H9 (cell line): ENCODE measurements around the gene CLPSL2. TPM values are rescaled to one million over a fixed set of nuclear protein-coding genes. Genes with fewer than 3 reads are reported as not detected.

Experiments
- DNase-seq: peaks from one replicate; pipeline ENCODE4 v3.0.0-alpha.2; 2017
- H2AFZ ChIP-seq: one replicate; pipeline ENCODE4 v1.6.1; 2013; ENCODE audit warnings: mild to moderate bottlenecking, low read length, control low read depth, moderate library complexity
- H2AK5ac ChIP-seq: 2 replicates; pipeline ENCODE4 v1.6.1; 2013; ENCODE audit warnings: low read length, control low read depth, mixed read lengths; ENCODE audit not compliant: insufficient read length
- H2BK120ac ChIP-seq: one replicate; pipeline ENCODE4 v1.6.1; 2013; ENCODE audit warnings: low read depth, mild to moderate bottlenecking, low read length, control low read depth, inconsistent platforms; ENCODE audit not compliant: poor library complexity, severe bottlenecking
- H2BK12ac ChIP-seq: 2 replicates; pipeline ENCODE4 v1.6.1; 2013; ENCODE audit warnings: low read length, control low read depth, mixed read lengths, low read depth; ENCODE audit not compliant: insufficient read length
- H2BK15ac ChIP-seq: 2 replicates; pipeline ENCODE4 v1.6.1; 2013; ENCODE audit warnings: low read depth, low read length, control low read depth
- H2BK20ac ChIP-seq: one replicate; pipeline ENCODE4 v1.6.1; 2013; ENCODE audit warnings: low read depth, mild to moderate bottlenecking, low read length, control low read depth, inconsistent platforms; ENCODE audit not compliant: poor library complexity, severe bottlenecking
- H2BK5ac ChIP-seq: 2 replicates; pipeline ENCODE4 v1.6.1; 2013; ENCODE audit warnings: low read length, control low read depth, mixed read lengths; ENCODE audit not compliant: insufficient read length
- H3K14ac ChIP-seq: 2 replicates; pipeline ENCODE4 v1.6.1; 2013; ENCODE audit warnings: low read length, control low read depth; ENCODE audit not compliant: insufficient read depth
- H3K18ac ChIP-seq: 2 replicates; pipeline ENCODE4 v1.6.1; 2013; ENCODE audit warnings: low read depth, mild to moderate bottlenecking, mixed read lengths, low read length, control low read depth; ENCODE audit not compliant: insufficient read length
- H3K23ac ChIP-seq: 2 replicates; pipeline ENCODE4 v1.6.1; 2013; ENCODE audit warnings: low read length, control low read depth, mixed read lengths, low read depth; ENCODE audit not compliant: insufficient read length
- H3K23me2 ChIP-seq: 2 replicates; pipeline ENCODE4 v1.6.1; 2013; ENCODE audit warnings: low read depth, mild to moderate bottlenecking, mixed read lengths, low read length, control low read depth; ENCODE audit not compliant: insufficient read length, poor library complexity, severe bottlenecking
- H3K27ac ChIP-seq: 2 replicates; pipeline ENCODE4 v1.5.1; 2013; ENCODE audit warnings: low read length, control low read depth, mixed read lengths, low read depth; ENCODE audit not compliant: insufficient read length
- H3K27me3 ChIP-seq: 2 replicates; pipeline ENCODE4 v1.6.1; 2013; ENCODE audit warnings: low read length, control low read depth, inconsistent platforms; ENCODE audit not compliant: insufficient read depth
- H3K4ac ChIP-seq: 2 replicates; pipeline ENCODE4 v1.6.1; 2013; ENCODE audit warnings: low read depth, mild to moderate bottlenecking, control low read depth, inconsistent platforms, low read length, moderate library complexity
- H3K4me1 ChIP-seq: 2 replicates; pipeline ENCODE4 v1.6.1; 2013; ENCODE audit warnings: low read length, control low read depth, inconsistent platforms; ENCODE audit not compliant: insufficient read depth
- H3K4me2 ChIP-seq: 2 replicates; pipeline ENCODE4 v1.6.1; 2013; ENCODE audit warnings: low read length, control low read depth, mixed read lengths; ENCODE audit not compliant: insufficient read length, insufficient read depth
- H3K56ac ChIP-seq: 2 replicates; pipeline ENCODE4 v1.6.1; 2013; ENCODE audit warnings: low read depth, mild to moderate bottlenecking, mixed read lengths, low read length, control low read depth; ENCODE audit not compliant: insufficient read length
- H3K79me1 ChIP-seq: 2 replicates; pipeline ENCODE4 v1.6.1; 2013; ENCODE audit warnings: low read depth, mild to moderate bottlenecking, moderate library complexity, low read length, control low read depth, inconsistent platforms; ENCODE audit not compliant: insufficient read depth, poor library complexity, severe bottlenecking
- H3K79me2 ChIP-seq: 2 replicates; pipeline ENCODE4 v1.6.1; 2013; ENCODE audit warnings: low read length, control low read depth, inconsistent platforms; ENCODE audit not compliant: insufficient read depth
- H3K9ac ChIP-seq: 2 replicates; pipeline ENCODE4 v1.6.1; 2013; ENCODE audit warnings: low read length, control low read depth, mixed read lengths; ENCODE audit not compliant: insufficient read length; ENCODE audit errors: extremely low read depth
- H3K9me3 ChIP-seq: one replicate; pipeline ENCODE4 v1.6.1; 2013; ENCODE audit warnings: low read depth, low read length, inconsistent platforms; ENCODE audit not compliant: control insufficient read depth
- H3T11ph ChIP-seq: one replicate; pipeline ENCODE4 v1.6.1; 2013; ENCODE audit warnings: mild to moderate bottlenecking, low read length, control low read depth, inconsistent platforms
- H4K20me1 ChIP-seq: one replicate; pipeline ENCODE4 v1.6.1; 2013; ENCODE audit not compliant: control insufficient read depth, insufficient read length, insufficient read depth
- H4K5ac ChIP-seq: 2 replicates; pipeline ENCODE4 v1.6.1; 2013; ENCODE audit warnings: low read depth, mild to moderate bottlenecking, mixed read lengths, low read length, control low read depth; ENCODE audit not compliant: insufficient read length
- H4K8ac ChIP-seq: replicated peaks from 2 replicates; pipeline ENCODE4 v1.6.1; 2013; ENCODE audit warnings: low read length, control low read depth, mixed read lengths, low read depth; ENCODE audit not compliant: insufficient read length
- H4K91ac ChIP-seq: 2 replicates; pipeline ENCODE4 v1.6.1; 2013; ENCODE audit warnings: low read depth, mild to moderate bottlenecking, moderate library complexity, mixed read lengths, low read length, control low read depth; ENCODE audit not compliant: insufficient read length
- H3K27ac Mint-ChIP-seq, 3 experiments: 2 replicates in 2 of 3; 3 replicates in 1 of 3; pipeline ENCODE4 v1.8.0; 2020 to 2021; ENCODE audit warnings: mixed read lengths in 3 of 3, mild to moderate bottlenecking in 1 of 3, moderate library complexity in 1 of 3
- H3K27me3 Mint-ChIP-seq: 2 replicates; pipeline ENCODE4 v1.8.0; 2021; ENCODE audit warnings: low read depth, mild to moderate bottlenecking, moderate library complexity, mixed read lengths
- H3K36me3 Mint-ChIP-seq, 3 experiments: 2 replicates in 2 of 3; 3 replicates in 1 of 3; pipeline ENCODE4 v1.8.0; 2020 to 2021; ENCODE audit warnings: low read depth in 3 of 3, mixed read lengths in 3 of 3; ENCODE audit not compliant: insufficient read depth in 1 of 3
- H3K4me1 Mint-ChIP-seq, 2 experiments: 2 replicates each; pipeline ENCODE4 v1.8.0; 2020; ENCODE audit warnings: mixed read lengths in 2 of 2
- H3K4me3 Mint-ChIP-seq, 2 experiments: 2 replicates in 1 of 2; 3 replicates in 1 of 2; pipeline ENCODE4 v1.8.0; 2020 to 2021; ENCODE audit warnings: mild to moderate bottlenecking in 2 of 2, mixed read lengths in 2 of 2, moderate library complexity in 1 of 2
- H3K9me3 Mint-ChIP-seq, 2 experiments: 2 replicates in 1 of 2; 3 replicates in 1 of 2; pipeline ENCODE4 v1.8.0; 2020; ENCODE audit warnings: mild to moderate bottlenecking in 2 of 2, mixed read lengths in 2 of 2, moderate library complexity in 1 of 2
- CTCF ChIP-seq: fragments of 200-600 bp; sonication (generic); conservative IDR thresholded peaks from 3 replicates; pipeline ENCODE4 v1.8.0; 2021; ENCODE audit warnings: antibody characterized with exemption, mild to moderate bottlenecking
- WGBS: extraction: QIAGEN DNeasy Blood & Tissue Kit; methylation state at CpG from one replicate; pipeline ENCODE4 v1.1.7; 2013; ENCODE audit warnings: missing lambda C conversion rate, low lambda C conversion rate, mixed read lengths; ENCODE audit not compliant: insufficient read length; ENCODE audit errors: extremely low coverage; 5-methylcytosine and 5-hydroxymethylcytosine counted together
- total RNA-seq: library from RNA; stranded (reverse); gene quantifications from 2 replicates; pipeline ENCODE4 v1.2.1, GENCODE V29; 2021

The CLPSL2 gene
- total RNA-seq, 1 experiment from 2014 or later = 4.4 TPM

- no peaks in the 10 kb centered on the region for H3K9me3 Mint-ChIP-seq
Measured at GRCh38 chr6:35735452-35735851, 40.9 kb upstream of the CLPSL2 start.

More at GRCh38 chr6:35735452-35735851, 40.9 kb upstream of the CLPSL2 start:
- Histone ChIP-seq H2BK15ac (no peak overlapping the region; the same call in 1 of the 2 replicates), H2AK5ac (no peak overlapping the region), H3K14ac (no peak overlapping the region), H4K20me1 (no peaks in the 10 kb centered on the region), H2BK12ac (no peak overlapping the region), H2BK120ac (no peak overlapping the region), H2AFZ (no peak overlapping the region), H4K91ac (no peak overlapping the region), H3K9ac (no peak overlapping the region), H3K18ac (no peak overlapping the region), H3K23me2 (peaks cover 3% of the 10 kb centered on the region), H3K27me3 (no peaks in the 10 kb centered on the region), H3K9me3 (no peaks in the 10 kb centered on the region), H3T11ph (no peak overlapping the region), H3K4ac (no peak overlapping the region), H2BK5ac (no peak overlapping the region), H3K79me1 (no peaks in the 10 kb centered on the region), H4K8ac (no peak overlapping the region), H3K23ac (no peak overlapping the region), H2BK20ac (no peak overlapping the region), H3K79me2 (no peaks in the 10 kb centered on the region), H4K5ac (no peak overlapping the region), H3K27ac (no peak overlapping the region), H3K4me2 (no peak overlapping the region), H3K4me1 (peaks cover 10% of the 10 kb centered on the region), H3K56ac (no peak overlapping the region)
- no peak for DNase-seq
- Mint-ChIP-seq H3K27me3 (no peaks in the 10 kb centered on the region), H3K36me3 (no peaks in the 10 kb centered on the region), H3K4me1 (peaks cover 62% of the 10 kb centered on the region in 2 experiments), H3K4me3 (no peak overlapping the region), H3K27ac (no peak overlapping the region; a peak in 1 of 7 replicates)
- WGBS = no CpG with 5 or more reads among the region's 3 CpGs
- TF ChIP-seq CTCF = no peak
